K562 (cell line): Measurements from ENCODE around the gene SNAI1. TPM values are rescaled to one million over a fixed set of nuclear protein-coding genes. Genes with fewer than 3 reads are reported as not detected.

Source experiments
- ZNF354B ChIP-seq: fragments of 250-450 bp; sonication (Bioruptor Pico); IDR thresholded peaks from 2 replicates; pipeline ENCODE4 v1.4.0; 2020
- polyA plus RNA-seq, 8 experiments: library from polyadenylated mRNA; depleted of rRNA in 4 of 8; stranded (reverse) in 5 of 8; unstranded in 3 of 8; fragments of >200 nt; fragmentation: Nextera tagmentation in 2 of 8; fragmentation: Illumina TruSeq in 1 of 8; extraction: Ambion mirVana in 2 of 8; extraction: Trizol in 1 of 8; gene quantifications; 2 replicates each; pipeline versions ENCODE4 v1.2.1 to v1.2.3, GENCODE V29; 2011 to 2014; ENCODE audit warnings: inconsistent platforms in 1 of 8, missing spikeins in 1 of 8
- total RNA-seq, 7 experiments: library from RNA; depleted of rRNA in 6 of 7; stranded (reverse); fragments of >200 nt in 6 of 7; fragmentation: Illumina TruSeq in 2 of 7; extraction: Trizol in 2 of 7; gene quantifications; 2 replicates each; pipeline versions ENCODE4 v1.2.1 to v1.2.3, GENCODE V29; 2011 to 2021; ENCODE audit warnings: low replicate concordance in 1 of 7
- TF ChIP-seq, protein P1 (sequence below): fragments of 450-650 bp; IDR thresholded peaks from 2 replicates; pipeline ENCODE4 v1.6.1; 2016; ENCODE audit warnings: mild to moderate bottlenecking, moderate library complexity

Gene SNAI1
- total and polyA plus RNA-seq, 9 of the 15 experiments (the other 6 are each of a cell fraction or from before 2014, with no cell fraction given), result 0.32 to 11.6 (median 2.0) TPM

DNA sequence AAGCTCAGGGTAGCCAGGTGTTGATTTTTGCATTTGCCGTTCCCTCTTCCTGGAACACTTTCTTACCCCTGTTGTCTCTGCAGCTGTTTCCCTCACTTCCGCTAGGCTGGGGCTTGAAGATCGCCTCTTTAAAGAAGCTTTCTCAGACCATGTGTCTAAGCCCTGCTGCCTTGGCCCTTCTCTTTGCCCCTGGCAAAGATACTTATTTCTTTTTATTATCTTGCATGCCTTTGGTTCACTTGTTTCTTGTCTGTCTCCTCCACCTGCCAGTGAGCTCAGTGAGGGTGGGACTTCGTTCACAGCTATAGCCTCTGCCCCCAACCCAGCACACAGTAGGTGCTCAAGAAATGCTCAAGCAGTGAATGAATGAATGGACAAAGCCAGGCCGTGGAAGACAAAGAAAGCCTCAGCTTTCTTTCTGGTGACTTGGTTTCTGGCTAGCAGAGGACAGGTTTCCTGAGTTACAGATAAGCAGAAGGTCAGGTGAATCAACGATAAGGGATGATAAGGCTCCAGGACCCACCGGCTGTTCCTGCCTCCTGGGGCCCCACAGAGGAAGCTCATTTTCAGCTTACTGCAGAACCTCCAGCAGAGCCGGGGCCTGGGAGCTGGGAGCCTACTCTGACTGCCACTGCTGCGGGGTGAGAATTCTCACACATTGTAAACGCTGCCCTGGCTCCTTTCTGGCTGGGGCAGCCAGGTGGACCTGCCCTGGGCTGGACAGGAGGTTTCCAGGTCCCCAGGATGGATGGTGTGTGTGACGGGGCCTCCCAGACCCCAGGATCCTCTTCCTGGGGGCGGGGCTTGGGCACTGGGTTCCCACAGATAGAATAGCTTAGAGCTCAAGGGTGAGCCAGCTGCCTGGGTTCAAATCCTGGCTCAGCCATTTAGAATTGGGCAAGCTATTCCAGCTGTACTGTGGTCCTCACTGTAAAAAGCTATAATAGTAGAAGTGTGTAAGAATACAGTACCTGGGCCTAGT is 29.8 kb downstream of the SNAI1 start (continued):
- TF ChIP-seq, protein P1, sequence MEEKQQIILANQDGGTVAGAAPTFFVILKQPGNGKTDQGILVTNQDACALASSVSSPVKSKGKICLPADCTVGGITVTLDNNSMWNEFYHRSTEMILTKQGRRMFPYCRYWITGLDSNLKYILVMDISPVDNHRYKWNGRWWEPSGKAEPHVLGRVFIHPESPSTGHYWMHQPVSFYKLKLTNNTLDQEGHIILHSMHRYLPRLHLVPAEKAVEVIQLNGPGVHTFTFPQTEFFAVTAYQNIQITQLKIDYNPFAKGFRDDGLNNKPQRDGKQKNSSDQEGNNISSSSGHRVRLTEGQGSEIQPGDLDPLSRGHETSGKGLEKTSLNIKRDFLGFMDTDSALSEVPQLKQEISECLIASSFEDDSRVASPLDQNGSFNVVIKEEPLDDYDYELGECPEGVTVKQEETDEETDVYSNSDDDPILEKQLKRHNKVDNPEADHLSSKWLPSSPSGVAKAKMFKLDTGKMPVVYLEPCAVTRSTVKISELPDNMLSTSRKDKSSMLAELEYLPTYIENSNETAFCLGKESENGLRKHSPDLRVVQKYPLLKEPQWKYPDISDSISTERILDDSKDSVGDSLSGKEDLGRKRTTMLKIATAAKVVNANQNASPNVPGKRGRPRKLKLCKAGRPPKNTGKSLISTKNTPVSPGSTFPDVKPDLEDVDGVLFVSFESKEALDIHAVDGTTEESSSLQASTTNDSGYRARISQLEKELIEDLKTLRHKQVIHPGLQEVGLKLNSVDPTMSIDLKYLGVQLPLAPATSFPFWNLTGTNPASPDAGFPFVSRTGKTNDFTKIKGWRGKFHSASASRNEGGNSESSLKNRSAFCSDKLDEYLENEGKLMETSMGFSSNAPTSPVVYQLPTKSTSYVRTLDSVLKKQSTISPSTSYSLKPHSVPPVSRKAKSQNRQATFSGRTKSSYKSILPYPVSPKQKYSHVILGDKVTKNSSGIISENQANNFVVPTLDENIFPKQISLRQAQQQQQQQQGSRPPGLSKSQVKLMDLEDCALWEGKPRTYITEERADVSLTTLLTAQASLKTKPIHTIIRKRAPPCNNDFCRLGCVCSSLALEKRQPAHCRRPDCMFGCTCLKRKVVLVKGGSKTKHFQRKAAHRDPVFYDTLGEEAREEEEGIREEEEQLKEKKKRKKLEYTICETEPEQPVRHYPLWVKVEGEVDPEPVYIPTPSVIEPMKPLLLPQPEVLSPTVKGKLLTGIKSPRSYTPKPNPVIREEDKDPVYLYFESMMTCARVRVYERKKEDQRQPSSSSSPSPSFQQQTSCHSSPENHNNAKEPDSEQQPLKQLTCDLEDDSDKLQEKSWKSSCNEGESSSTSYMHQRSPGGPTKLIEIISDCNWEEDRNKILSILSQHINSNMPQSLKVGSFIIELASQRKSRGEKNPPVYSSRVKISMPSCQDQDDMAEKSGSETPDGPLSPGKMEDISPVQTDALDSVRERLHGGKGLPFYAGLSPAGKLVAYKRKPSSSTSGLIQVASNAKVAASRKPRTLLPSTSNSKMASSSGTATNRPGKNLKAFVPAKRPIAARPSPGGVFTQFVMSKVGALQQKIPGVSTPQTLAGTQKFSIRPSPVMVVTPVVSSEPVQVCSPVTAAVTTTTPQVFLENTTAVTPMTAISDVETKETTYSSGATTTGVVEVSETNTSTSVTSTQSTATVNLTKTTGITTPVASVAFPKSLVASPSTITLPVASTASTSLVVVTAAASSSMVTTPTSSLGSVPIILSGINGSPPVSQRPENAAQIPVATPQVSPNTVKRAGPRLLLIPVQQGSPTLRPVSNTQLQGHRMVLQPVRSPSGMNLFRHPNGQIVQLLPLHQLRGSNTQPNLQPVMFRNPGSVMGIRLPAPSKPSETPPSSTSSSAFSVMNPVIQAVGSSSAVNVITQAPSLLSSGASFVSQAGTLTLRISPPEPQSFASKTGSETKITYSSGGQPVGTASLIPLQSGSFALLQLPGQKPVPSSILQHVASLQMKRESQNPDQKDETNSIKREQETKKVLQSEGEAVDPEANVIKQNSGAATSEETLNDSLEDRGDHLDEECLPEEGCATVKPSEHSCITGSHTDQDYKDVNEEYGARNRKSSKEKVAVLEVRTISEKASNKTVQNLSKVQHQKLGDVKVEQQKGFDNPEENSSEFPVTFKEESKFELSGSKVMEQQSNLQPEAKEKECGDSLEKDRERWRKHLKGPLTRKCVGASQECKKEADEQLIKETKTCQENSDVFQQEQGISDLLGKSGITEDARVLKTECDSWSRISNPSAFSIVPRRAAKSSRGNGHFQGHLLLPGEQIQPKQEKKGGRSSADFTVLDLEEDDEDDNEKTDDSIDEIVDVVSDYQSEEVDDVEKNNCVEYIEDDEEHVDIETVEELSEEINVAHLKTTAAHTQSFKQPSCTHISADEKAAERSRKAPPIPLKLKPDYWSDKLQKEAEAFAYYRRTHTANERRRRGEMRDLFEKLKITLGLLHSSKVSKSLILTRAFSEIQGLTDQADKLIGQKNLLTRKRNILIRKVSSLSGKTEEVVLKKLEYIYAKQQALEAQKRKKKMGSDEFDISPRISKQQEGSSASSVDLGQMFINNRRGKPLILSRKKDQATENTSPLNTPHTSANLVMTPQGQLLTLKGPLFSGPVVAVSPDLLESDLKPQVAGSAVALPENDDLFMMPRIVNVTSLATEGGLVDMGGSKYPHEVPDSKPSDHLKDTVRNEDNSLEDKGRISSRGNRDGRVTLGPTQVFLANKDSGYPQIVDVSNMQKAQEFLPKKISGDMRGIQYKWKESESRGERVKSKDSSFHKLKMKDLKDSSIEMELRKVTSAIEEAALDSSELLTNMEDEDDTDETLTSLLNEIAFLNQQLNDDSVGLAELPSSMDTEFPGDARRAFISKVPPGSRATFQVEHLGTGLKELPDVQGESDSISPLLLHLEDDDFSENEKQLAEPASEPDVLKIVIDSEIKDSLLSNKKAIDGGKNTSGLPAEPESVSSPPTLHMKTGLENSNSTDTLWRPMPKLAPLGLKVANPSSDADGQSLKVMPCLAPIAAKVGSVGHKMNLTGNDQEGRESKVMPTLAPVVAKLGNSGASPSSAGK, result peak; percentile 39; the same call in 1 of the 2 replicates
- no peak for TF ChIP-seq ZNF354B (CRISPR knock-in tag)
